ENCODE measurements around the gene OR4Q2.

DNA sequence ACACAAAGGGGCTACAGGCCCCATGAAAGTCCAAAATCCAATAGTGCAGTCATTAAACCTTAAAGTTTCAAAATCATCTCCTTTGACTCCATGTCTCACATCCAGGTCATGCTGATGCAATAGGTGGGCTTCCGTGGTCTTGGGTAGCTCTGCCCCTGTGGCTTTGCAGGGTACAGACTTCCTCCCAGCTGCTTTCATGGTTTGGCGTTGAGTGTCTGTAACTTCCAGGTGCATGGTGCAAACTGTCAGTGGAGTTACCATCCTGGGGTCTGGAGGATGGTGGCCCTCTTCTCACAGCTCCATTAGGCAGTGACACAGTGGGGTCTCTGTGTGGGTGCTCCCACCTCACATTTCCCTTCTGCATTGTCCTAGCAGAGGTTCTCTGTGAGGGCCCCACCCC, 8.5 kb upstream of the OR4Q2 start:
- no peak for TF ChIP-seq POLR2AphosphoS5 (IDR thresholded peaks at IDR 0.05; ENCODE audit: insufficient read depth, low read depth, low read length)
- no peak for TF ChIP-seq POLR2A (IDR thresholded peaks at IDR 0.05; ENCODE audit: low read depth, low read length)
- TF ChIP-seq, protein P1, sequence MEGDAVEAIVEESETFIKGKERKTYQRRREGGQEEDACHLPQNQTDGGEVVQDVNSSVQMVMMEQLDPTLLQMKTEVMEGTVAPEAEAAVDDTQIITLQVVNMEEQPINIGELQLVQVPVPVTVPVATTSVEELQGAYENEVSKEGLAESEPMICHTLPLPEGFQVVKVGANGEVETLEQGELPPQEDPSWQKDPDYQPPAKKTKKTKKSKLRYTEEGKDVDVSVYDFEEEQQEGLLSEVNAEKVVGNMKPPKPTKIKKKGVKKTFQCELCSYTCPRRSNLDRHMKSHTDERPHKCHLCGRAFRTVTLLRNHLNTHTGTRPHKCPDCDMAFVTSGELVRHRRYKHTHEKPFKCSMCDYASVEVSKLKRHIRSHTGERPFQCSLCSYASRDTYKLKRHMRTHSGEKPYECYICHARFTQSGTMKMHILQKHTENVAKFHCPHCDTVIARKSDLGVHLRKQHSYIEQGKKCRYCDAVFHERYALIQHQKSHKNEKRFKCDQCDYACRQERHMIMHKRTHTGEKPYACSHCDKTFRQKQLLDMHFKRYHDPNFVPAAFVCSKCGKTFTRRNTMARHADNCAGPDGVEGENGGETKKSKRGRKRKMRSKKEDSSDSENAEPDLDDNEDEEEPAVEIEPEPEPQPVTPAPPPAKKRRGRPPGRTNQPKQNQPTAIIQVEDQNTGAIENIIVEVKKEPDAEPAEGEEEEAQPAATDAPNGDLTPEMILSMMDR (IDR thresholded peaks at IDR 0.05; ENCODE audit: extremely low read depth in 1 of 2, insufficient read depth in 1 of 2, low read depth in 1 of 2, low read length in 2 of 2), result no peak
